ENCODE data around the gene PRG3.
"Not testable (repeated sequence)": the region's sequence is repeated elsewhere in the genome, so short reads cannot be mapped to it uniquely, and the experiment has no call there.

PRG3 gene

GRCh38 chr11:57387289-57388030 is 6.5 kb upstream of the PRG3 start:
- no peak for DNase-seq

- DNase-seq: no peak
These were observed 5.4 kb upstream of the PRG3 start for GRCh38 chr11:57386178-57386940.

- no peak for DNase-seq
These were observed 1.2 kb downstream of the PRG3 start for GRCh38 chr11:57379732-57380131.

GRCh38 chr11:57378186-57378585 is 2.8 kb downstream of the PRG3 start:
- DNase-seq: no peak

- DNase-seq: no peak
These were observed 3.8 kb downstream of the PRG3 start for GRCh38 chr11:57377107-57377506.

GRCh38 chr11:57376095-57377090 is 4.6 kb downstream of the PRG3 start:
- DNase-seq: no peak

GRCh38 chr11:57375490-57375889 is 5.5 kb downstream of the PRG3 start:
- DNase-seq: no peak

- DNase-seq: no peak
These were observed 6.0 kb downstream of the PRG3 start for GRCh38 chr11:57374966-57375365.

GRCh38 chr11:57373146-57373545 is 7.8 kb downstream of the PRG3 start:
- no peak for DNase-seq

GRCh38 chr11:57370941-57371340 is 10.0 kb downstream of the PRG3 start:
- DNase-seq: no peak

GRCh38 chr11:57370251-57370650 is 10.7 kb downstream of the PRG3 start:
- DNase-seq: no peak

GRCh38 chr11:57368845-57369232 is 12.1 kb downstream of the PRG3 start:
- DNase-seq: no peak

GRCh38 chr11:57368106-57368844 is 12.7 kb downstream of the PRG3 start:
- DNase-seq: no peak

GRCh38 chr11:57364851-57365660 is 15.9 kb downstream of the PRG3 start:
- DNase-seq: no peak

GRCh38 chr11:57363131-57364080 is 17.5 kb downstream of the PRG3 start:
- DNase-seq: no peak

- no peak for DNase-seq
These were observed 19.0 kb downstream of the PRG3 start for GRCh38 chr11:57361926-57362325.

- DNase-seq: not testable (repeated sequence)
These were observed 19.5 kb downstream of the PRG3 start for GRCh38 chr11:57361420-57361819.

- no peak for DNase-seq
These were observed 20.0 kb downstream of the PRG3 start for GRCh38 chr11:57360991-57361390.

GRCh38 chr11:57359896-57360690 is 20.9 kb downstream of the PRG3 start:
- no peak for DNase-seq

All from SHP77 treated with DMSO at 0.1 percent for 48 hours (cell line).